Duodenal mucosa (tissue), 2 donors: ENCODE data around the gene EHBP1.

Source experiments
- H3K27ac ChIP-seq: one replicate; pipeline ENCODE4 v1.7.0; 2013; ENCODE audit warnings: low read depth, low read length
- H3K27me3 ChIP-seq, 2 donors: one replicate each; pipeline ENCODE4 v1.7.0; 2013; ENCODE audit warnings: low read length in 2 of 2, control low read depth in 1 of 2; ENCODE audit not compliant: insufficient read depth in 2 of 2, control insufficient read depth in 1 of 2
- H3K36me3 ChIP-seq, 2 donors: one replicate each; pipeline ENCODE4 v1.7.0; 2013; ENCODE audit warnings: low read length in 2 of 2, control low read depth in 1 of 2; ENCODE audit not compliant: insufficient read depth in 2 of 2, control insufficient read depth in 1 of 2
- H3K4me1 ChIP-seq, 2 donors: one replicate each; pipeline ENCODE4 v1.7.0; 2013; ENCODE audit warnings: low read length in 2 of 2, control low read depth in 1 of 2; ENCODE audit not compliant: insufficient read depth in 2 of 2, control insufficient read depth in 1 of 2
- H3K4me3 ChIP-seq, 2 donors: one replicate each; pipeline ENCODE4 v1.7.0; 2013; ENCODE audit warnings: low read length in 2 of 2, low read depth in 1 of 2
- H3K9ac ChIP-seq, 2 donors: one replicate each; pipeline ENCODE4 v1.7.0; 2013; ENCODE audit warnings: low read length in 2 of 2, low read depth in 1 of 2
- H3K9me3 ChIP-seq, 2 donors: one replicate each; pipeline ENCODE4 v1.7.0; 2013; ENCODE audit warnings: low read length in 2 of 2, control low read depth in 1 of 2; ENCODE audit not compliant: control insufficient read depth in 1 of 2

Gene EHBP1

GRCh38 chr2:62705007-62705829 is at the start of gene EHBP1:
EHBP1 (plus strand) TSS chr2:62705713; CDS start chr2:62707192, 1,479 bp downstream.
- Histone ChIP-seq H3K36me3 (peaks cover 0 to 7% of the 10 kb centered on the region in 2 donors), H3K4me3 (peak within 1 kb of the TSS; percentile 86 to 91), H3K27ac (peak within 1 kb of the TSS; percentile 79), H3K27me3 (no peaks in the 10 kb centered on the region), H3K9ac (peak within 1 kb of the TSS; percentile 76 to 86), H3K4me1 (peaks cover 17 to 20% of the 10 kb centered on the region in 2 donors), H3K9me3 (no peaks in the 10 kb centered on the region)

- Histone ChIP-seq H3K27me3 (no peaks in the 10 kb centered on the region), H3K27ac (no peak overlapping the region), H3K9me3 (no peaks in the 10 kb centered on the region), H3K4me3 (no peak overlapping the region), H3K4me1 (peaks cover 0 to 14% of the 10 kb centered on the region in 2 donors), H3K9ac (no peak overlapping the region), H3K36me3 (no peaks in the 10 kb centered on the region)
Observed at GRCh38 chr2:62657783-62658182, 47.7 kb upstream of the EHBP1 start.

- H3K27ac ChIP-seq = no peak overlapping the region
- H3K4me1 ChIP-seq = peaks cover 0 to 10% of the 10 kb centered on the region in 2 donors
- H3K36me3 ChIP-seq = no peaks in the 10 kb centered on the region
- H3K4me3 ChIP-seq = no peak overlapping the region
- no peaks in the 10 kb centered on the region for H3K9me3 ChIP-seq
- H3K9ac ChIP-seq = no peak overlapping the region
- no peaks in the 10 kb centered on the region for H3K27me3 ChIP-seq
Observed at GRCh38 chr2:62658891-62659290, 46.6 kb upstream of the EHBP1 start.

GRCh38 chr2:62660087-62660486 is 45.4 kb upstream of the EHBP1 start:
- Histone ChIP-seq H3K9me3 (no peaks in the 10 kb centered on the region), H3K4me3 (peak overlapping the region; percentile 7 to 29), H3K27me3 (no peaks in the 10 kb centered on the region), H3K36me3 (no peaks in the 10 kb centered on the region), H3K9ac (no peak overlapping the region), H3K27ac (no peak overlapping the region), H3K4me1 (peaks cover 0 to 5% of the 10 kb centered on the region in 2 donors)

GRCh38 chr2:62660582-62661262 is 44.8 kb upstream of the EHBP1 start:
- Histone ChIP-seq H3K36me3 (no peaks in the 10 kb centered on the region), H3K27me3 (no peaks in the 10 kb centered on the region), H3K4me1 (peaks cover 0 to 5% of the 10 kb centered on the region in 2 donors), H3K4me3 (peak overlapping the region in 1 of 2 donors; percentile 7), H3K9ac (no peak overlapping the region), H3K9me3 (no peaks in the 10 kb centered on the region), H3K27ac (no peak overlapping the region)

- H3K4me3 ChIP-seq = no peak overlapping the region
- no peaks in the 10 kb centered on the region for H3K36me3 ChIP-seq
- no peak overlapping the region for H3K27ac ChIP-seq
- no peaks in the 10 kb centered on the region for H3K9me3 ChIP-seq
- H3K9ac ChIP-seq = no peak overlapping the region
- H3K27me3 ChIP-seq = no peaks in the 10 kb centered on the region
- H3K4me1 ChIP-seq = peaks cover 0 to 5% of the 10 kb centered on the region in 2 donors
Observed at GRCh38 chr2:62661263-62661635, 44.3 kb upstream of the EHBP1 start.

GRCh38 chr2:62662131-62662530 is 43.4 kb upstream of the EHBP1 start:
- Histone ChIP-seq H3K4me1 (peaks cover 0 to 5% of the 10 kb centered on the region in 2 donors), H3K27me3 (no peaks in the 10 kb centered on the region), H3K9me3 (no peaks in the 10 kb centered on the region), H3K27ac (no peak overlapping the region), H3K36me3 (no peaks in the 10 kb centered on the region), H3K4me3 (no peak overlapping the region), H3K9ac (no peak overlapping the region)

GRCh38 chr2:62662554-62662953 is 43.0 kb upstream of the EHBP1 start:
- no peak overlapping the region for H3K27ac ChIP-seq
- no peaks in the 10 kb centered on the region for H3K27me3 ChIP-seq
- no peaks in the 10 kb centered on the region for H3K9me3 ChIP-seq
- H3K36me3 ChIP-seq = no peaks in the 10 kb centered on the region
- no peak overlapping the region for H3K4me3 ChIP-seq
- peaks cover 0 to 5% of the 10 kb centered on the region in 2 donors for H3K4me1 ChIP-seq
- no peak overlapping the region for H3K9ac ChIP-seq

GRCh38 chr2:62663411-62663810 is 42.1 kb upstream of the EHBP1 start:
- Histone ChIP-seq H3K4me3 (no peak overlapping the region), H3K27me3 (no peaks in the 10 kb centered on the region), H3K9me3 (no peaks in the 10 kb centered on the region), H3K27ac (no peak overlapping the region), H3K36me3 (no peaks in the 10 kb centered on the region), H3K4me1 (peaks cover 0 to 5% of the 10 kb centered on the region in 2 donors), H3K9ac (no peak overlapping the region)
